GM12878 (cell line): ENCODE results near the gene ADD1. TPM values are rescaled to one million over a fixed set of nuclear protein-coding genes. Genes with fewer than 3 reads are reported as not detected.

Experiments used
- ATAC-seq: fragments of 200-7000 bp; cut with Tn5 transposase; 3 replicates; pipeline ENCODE4 v1.9.1; 2020; ENCODE audit warnings: mild to moderate bottlenecking, moderate library complexity
- BruUV-seq: library from RNA; stranded (reverse); fragments of 400-500 nt; replicated peaks from 2 replicates; lab custom pipeline; 2021; lab: Mats Ljungman, UMichigan
- CTCF ChIA-PET: fragments of 300-600 bp; sonication (Branson Sonifier 250); formaldehyde crosslinking; extraction: SDS; loops from one replicate; lab custom pipeline; 2021; ENCODE audit warnings: inconsistent platforms; lab: Yijun Ruan, JAX
- POLR2A ChIA-PET: fragments of 350-600 bp; formaldehyde crosslinking; extraction: SDS; loops from one replicate; lab custom pipeline; 2021; ENCODE audit warnings: inconsistent platforms; lab: Charles Lee
- RAD21 ChIA-PET: fragments of 300-600 bp; sonication (Branson Sonifier 250); formaldehyde crosslinking; loops from one replicate; lab custom pipeline; 2023; ENCODE audit warnings: antibody characterized with exemption; ENCODE audit not compliant: unreplicated experiment; lab: Charles Lee
- SMC1A ChIA-PET: fragments of 300-600 bp; sonication (Branson Sonifier 250); formaldehyde crosslinking; loops from one replicate; lab custom pipeline; 2023; ENCODE audit not compliant: unreplicated experiment, uncharacterized antibody; lab: Charles Lee
- DNase-seq: peaks from one replicate; pipeline ENCODE4 v3.0.0-alpha.2; 2011; ENCODE audit warnings: low read depth, low spot score
- FAIRE-seq: peaks from 3 replicates; lab custom pipeline; 2011; peaks lifted over from hg19 to GRCh38; lab: Jason Lieb, UNC
- H2AFZ ChIP-seq: 2 replicates; pipeline ENCODE4 v1.6.0; 2011; ENCODE audit warnings: low read depth, low read length, control low read depth; ENCODE audit not compliant: control insufficient read depth
- H3K27ac ChIP-seq: 2 replicates; pipeline ENCODE4 v1.5.1; 2011; ENCODE audit warnings: control low read depth; ENCODE audit not compliant: control insufficient read depth, insufficient read depth
- H3K27me3 ChIP-seq, 2 experiments: replicated peaks in 1 of 2; 2 replicates each; pipeline versions ENCODE4 v1.6.0 to v1.6.1; 2011; ENCODE audit warnings: low read length in 1 of 2; ENCODE audit not compliant: control insufficient read depth in 2 of 2, insufficient read depth in 2 of 2
- H3K36me3 ChIP-seq, 2 experiments: 2 replicates each; pipeline ENCODE4 v1.5.1; 2011; ENCODE audit warnings: low read length in 1 of 2; ENCODE audit not compliant: control insufficient read depth in 2 of 2, insufficient read depth in 2 of 2
- H3K4me1 ChIP-seq: 2 replicates; pipeline ENCODE4 v1.6.1; 2011; ENCODE audit warnings: mild to moderate bottlenecking, low read length, moderate library complexity, mixed read lengths; ENCODE audit not compliant: control insufficient read depth, insufficient read depth
- H3K4me2 ChIP-seq: 2 replicates; pipeline ENCODE4 v1.6.0; 2011; ENCODE audit warnings: control low read depth; ENCODE audit not compliant: control insufficient read depth, insufficient read depth
- H3K4me3 ChIP-seq: fragments of 200-600 bp; sonication (generic); 2 replicates; pipeline ENCODE4 v1.5.1; 2016
- H3K79me2 ChIP-seq: 2 replicates; pipeline ENCODE4 v1.6.0; 2011; ENCODE audit warnings: low read length; ENCODE audit not compliant: control insufficient read depth, insufficient read depth
- H3K9ac ChIP-seq: 2 replicates; pipeline ENCODE4 v1.8.0; 2011; ENCODE audit warnings: low read length, control low read depth, mixed read lengths; ENCODE audit not compliant: control insufficient read depth, insufficient read depth
- H3K9me3 ChIP-seq: replicated peaks from 3 replicates; pipeline ENCODE4 v1.5.1; 2011; ENCODE audit warnings: mild to moderate bottlenecking, low read length; ENCODE audit not compliant: control insufficient read depth, insufficient read depth
- H4K20me1 ChIP-seq: 2 replicates; pipeline ENCODE4 v1.6.0; 2011; ENCODE audit not compliant: control insufficient read depth, insufficient read depth
- IKZF2 ChIP-seq, 2 experiments: fragments of 450-650 bp; IDR thresholded peaks; 2 replicates each; pipeline ENCODE4 v1.6.1; 2017; ENCODE audit warnings: mild to moderate bottlenecking in 2 of 2, moderate library complexity in 2 of 2
- NBN ChIP-seq: fragments of 450-650 bp; IDR thresholded peaks from 2 replicates; pipeline ENCODE4 v1.6.1; 2016
- NFYB ChIP-seq: IDR thresholded peaks from 2 replicates; pipeline ENCODE4 v1.6.1; 2011; ENCODE audit warnings: low read depth, mild to moderate bottlenecking, low read length, improper control_type of control experiment, moderate library complexity; ENCODE audit not compliant: insufficient read depth
- PBX3 ChIP-seq: IDR thresholded peaks from 2 replicates; pipeline ENCODE4 v1.6.1; 2011; ENCODE audit warnings: mild to moderate bottlenecking, low read depth, low read length, moderate library complexity; ENCODE audit not compliant: insufficient replicate concordance
- RBBP5 ChIP-seq: fragments of 200-600 bp; sonication (generic); conservative IDR thresholded peaks from 2 replicates; pipeline ENCODE4 v1.6.1; 2016
- RCOR1 ChIP-seq: conservative IDR thresholded peaks from 2 replicates; pipeline ENCODE4 v1.6.1; 2012; ENCODE audit warnings: low read depth, low read length, improper control_type of control experiment
- SMAD1 ChIP-seq: fragments of 450-650 bp; IDR thresholded peaks from 2 replicates; pipeline ENCODE4 v1.6.1; 2018; ENCODE audit warnings: mild to moderate bottlenecking, low read depth; ENCODE audit not compliant: partially characterized antibody
- SMC3 ChIP-seq: IDR thresholded peaks from 2 replicates; pipeline ENCODE4 v1.6.1; 2011; ENCODE audit warnings: low read length, improper control_type of control experiment, borderline replicate concordance
- SP1 ChIP-seq: IDR thresholded peaks from one replicate; pipeline ENCODE4 v1.6.1; 2011; ENCODE audit warnings: low read depth, low read length
- STAT1 ChIP-seq: fragments of 450-650 bp; conservative IDR thresholded peaks from 2 replicates; pipeline ENCODE4 v1.6.1; 2014; ENCODE audit warnings: antibody characterized with exemption, mild to moderate bottlenecking
- SUPT20H ChIP-seq: IDR thresholded peaks from 2 replicates; pipeline ENCODE4 v1.6.1; 2011; ENCODE audit warnings: low read depth, mild to moderate bottlenecking, low read length, moderate library complexity, borderline replicate concordance; ENCODE audit not compliant: control insufficient read depth
- WGBS: methylation state at CpG from one replicate; pipeline ENCODE4 v1.1.6; 2016; ENCODE audit warnings: low lambda C conversion rate; ENCODE audit not compliant: insufficient replicate concordance, insufficient coverage; ENCODE audit errors: missing lambda C conversion rate; 5-methylcytosine and 5-hydroxymethylcytosine counted together
- in situ Hi-C: fragments of 300-500 bp; cut with MboI; formaldehyde crosslinking; loops from 9 replicates; pipeline ENCODE4 v1.14.3; 2018; ENCODE audit warnings: mixed read lengths
- intact Hi-C: fragments of 100-400 bp; cut with micrococcal nuclease; formaldehyde crosslinking; loops from one replicate; pipeline ENCODE4 v1.14.2; 2022; ENCODE audit not compliant: unreplicated experiment
- polyA plus RNA-seq, 11 experiments: library from polyadenylated mRNA; depleted of rRNA in 4 of 11; unstranded in 6 of 11; stranded (reverse) in 5 of 11; fragments of >200 nt; fragmentation: Nextera tagmentation in 4 of 11; fragmentation: Illumina TruSeq in 1 of 11; extraction: Ambion mirVana in 4 of 11; extraction: Trizol in 1 of 11; gene quantifications; 1 replicate in 1 of 11; 2 replicates in 10 of 11; pipeline versions ENCODE4 v1.2.1 to v1.2.3, GENCODE V29; 2011 to 2016; ENCODE audit warnings: inconsistent platforms in 2 of 11, missing spikeins in 2 of 11, low read depth in 1 of 11
- total RNA-seq, 4 experiments: library from RNA; depleted of rRNA in 3 of 4; stranded (reverse); fragments of >200 nt in 3 of 4; fragmentation: Illumina TruSeq in 1 of 4; extraction: Trizol in 1 of 4; gene quantifications; 2 replicates each; pipeline versions ENCODE4 v1.2.1 to v1.2.3, GENCODE V29; 2013 to 2021

The ADD1 gene
- total and polyA plus RNA-seq, 10 of the 15 experiments (the other 5 are each of a cell fraction or from before 2014, with no cell fraction given) = 21.6 to 182 (median 105) TPM

GRCh38 chr4:2908686-2909085 is 65.0 kb downstream of the ADD1 start:
- BruUV-seq = no TSS peak
- TF ChIP-seq SP1 (no peak), NBN (no peak), RCOR1 (no peak), SUPT20H (no peak), IKZF2 (IDR thresholded peaks at IDR 0.05) (no peak), RBBP5 (no peak), PBX3 (no peak), STAT1 (no peak), NFYB (no peak), SMAD1 (no peak), SMC3 (no peak)
- H3K4me1 ChIP-seq = no peaks in the 10 kb centered on the region
- 88% methylated on average over 7 of the region's 7 CpGs for WGBS
- H3K4me2 ChIP-seq = no peak overlapping the region
- H3K4me3 ChIP-seq = no peak overlapping the region
- H3K36me3 ChIP-seq = peaks cover 25 to 35% of the 10 kb centered on the region in 2 experiments
- in situ Hi-C loops = no loop called here
- H3K9ac ChIP-seq = no peak overlapping the region
- H2AFZ ChIP-seq = no peak overlapping the region
- ChIA-PET CTCF (no interaction called here), SMC1A (no interaction called here), RAD21 (no interaction called here), POLR2A (no interaction called here)
- DNase-seq (no peak), FAIRE-seq (no peak), ATAC-seq (no peak)
- H3K27me3 ChIP-seq = no peaks in the 10 kb centered on the region
- no peaks in the 10 kb centered on the region for H4K20me1 ChIP-seq
- H3K27ac ChIP-seq = no peak overlapping the region
- intact Hi-C loops = no loop called here
- no peaks in the 10 kb centered on the region for H3K79me2 ChIP-seq
- no peaks in the 10 kb centered on the region for H3K9me3 ChIP-seq
